Activated CD8-positive, alpha-beta memory T cell treated with anti-CD3 and anti-CD28 coated beads, Interleukin-2, amount 10 ng/mL, durations not matched to agents 7 days and 5 days (primary cell): ENCODE data around the gene CAPG. TPM values are rescaled to one million over a fixed set of nuclear protein-coding genes. Genes with fewer than 3 reads are reported as not detected.
"Not testable (repeated sequence)": the region's sequence is repeated elsewhere in the genome, so short reads cannot be mapped to it uniquely, and the experiment has no call there.

ENCODE experiments used
- ATAC-seq: fragments of 150-1000 bp; cut with Tn5 transposase; one replicate; pipeline ENCODE4 v1.10.0; 2021; ENCODE audit warnings: moderate library complexity
- CTCF ChIA-PET: fragments of 350-600 bp; sonication (Branson Sonifier 250); formaldehyde crosslinking; loops from one replicate; lab custom pipeline; 2021; ENCODE audit warnings: antibody characterized with exemption; lab: Charles Lee
- DNase-seq: peaks from one replicate; pipeline ENCODE4 v3.0.0-alpha.2; 2020
- H3K27ac Mint-ChIP-seq: one replicate; pipeline ENCODE4 v1.8.0; 2021; ENCODE audit warnings: mild to moderate bottlenecking, mixed read lengths
- H3K27me3 Mint-ChIP-seq: one replicate; pipeline ENCODE4 v1.8.0; 2021; ENCODE audit warnings: mixed read lengths
- H3K36me3 Mint-ChIP-seq: one replicate; pipeline ENCODE4 v1.8.0; 2021; ENCODE audit warnings: mild to moderate bottlenecking, mixed read lengths
- H3K4me1 Mint-ChIP-seq: one replicate; pipeline ENCODE4 v1.8.0; 2021; ENCODE audit warnings: mixed read lengths
- H3K4me3 Mint-ChIP-seq: one replicate; pipeline ENCODE4 v1.8.0; 2021; ENCODE audit warnings: mild to moderate bottlenecking, moderate library complexity, mixed read lengths
- H3K9me3 Mint-ChIP-seq: one replicate; pipeline ENCODE4 v1.8.0; 2022; ENCODE audit warnings: low read depth, mixed read lengths
- total RNA-seq, 2 experiments: library from RNA; stranded (reverse); gene quantifications; one replicate each; pipeline ENCODE4 v1.2.3, GENCODE V29; 2021

Gene CAPG
- total RNA-seq, 2 experiments from 2014 or later: 204 to 211 TPM

GRCh38 chr2:85368921-85369320, 41.2 kb downstream of the CAPG start:
- no peaks in the 10 kb centered on the region for H3K4me1 Mint-ChIP-seq
- DNase-seq: no peak
- CTCF ChIA-PET: no interaction called here
- H3K4me3 Mint-ChIP-seq: no peak overlapping the region
- ATAC-seq: no peak
- no peaks in the 10 kb centered on the region for H3K9me3 Mint-ChIP-seq
- H3K27me3 Mint-ChIP-seq: no peaks in the 10 kb centered on the region
- no peak overlapping the region for H3K27ac Mint-ChIP-seq
- peaks cover 4% of the 10 kb centered on the region for H3K36me3 Mint-ChIP-seq

- DNase-seq (no peak), ATAC-seq (no peak)
- Mint-ChIP-seq H3K4me3 (no peak overlapping the region), H3K4me1 (no peaks in the 10 kb centered on the region), H3K27me3 (no peaks in the 10 kb centered on the region), H3K9me3 (no peaks in the 10 kb centered on the region), H3K36me3 (peaks cover 13% of the 10 kb centered on the region), H3K27ac (no peak overlapping the region)
- CTCF ChIA-PET: no interaction called here
These were observed 43.0 kb downstream of the CAPG start for GRCh38 chr2:85367180-85367579.

GRCh38 chr2:85362653-85363387, 47.3 kb downstream of the CAPG start:
- peaks cover 24% of the 10 kb centered on the region for H3K36me3 Mint-ChIP-seq
- H3K27ac Mint-ChIP-seq, DNase-seq, CTCF ChIA-PET, H3K4me3 Mint-ChIP-seq, H3K27me3 Mint-ChIP-seq, H3K4me1 Mint-ChIP-seq, H3K9me3 Mint-ChIP-seq, ATAC-seq: not testable (repeated sequence)

GRCh38 chr2:85357736-85358135, 52.4 kb downstream of the CAPG start:
- Mint-ChIP-seq H3K4me1 (peaks cover 37% of the 10 kb centered on the region), H3K27me3 (no peaks in the 10 kb centered on the region), H3K4me3 (no peak overlapping the region), H3K9me3 (no peaks in the 10 kb centered on the region), H3K36me3 (peaks cover 30% of the 10 kb centered on the region), H3K27ac (no peak overlapping the region)
- ATAC-seq (no peak), DNase-seq (no peak)
- CTCF ChIA-PET: interaction anchor here (1.9 to 2.2 kb wide), 2 partner anchors 12 kb away, joined by 5 to 7 read pairs; no protein-coding TSS in a partner anchor

DNA sequence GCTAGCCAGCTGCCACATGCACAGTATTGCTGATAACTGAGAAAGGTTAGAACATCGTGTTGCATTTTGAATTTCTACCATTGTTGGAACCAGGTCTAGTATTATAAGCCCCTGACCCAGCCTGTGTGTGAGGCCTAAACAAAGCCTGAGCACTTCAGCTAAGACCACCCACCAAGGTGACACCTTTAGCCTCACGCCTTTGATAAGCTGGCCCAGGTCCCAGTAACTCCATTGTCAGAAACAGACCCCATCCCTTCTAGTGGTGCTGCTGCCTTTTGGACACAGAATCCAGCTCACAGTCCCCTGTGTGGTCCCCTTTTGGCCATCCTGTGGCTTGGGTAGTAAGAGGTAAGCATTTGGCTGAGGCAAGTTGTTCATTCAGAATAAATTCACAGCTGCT, 54.0 kb downstream of the CAPG start:
- Mint-ChIP-seq H3K27ac (no peak overlapping the region), H3K27me3 (no peaks in the 10 kb centered on the region), H3K36me3 (peaks cover 25% of the 10 kb centered on the region), H3K4me3 (no peak overlapping the region), H3K4me1 (peaks cover 44% of the 10 kb centered on the region), H3K9me3 (no peaks in the 10 kb centered on the region)
- DNase-seq: no peak
- no peak for ATAC-seq
- CTCF ChIA-PET: no interaction called here

DNA sequence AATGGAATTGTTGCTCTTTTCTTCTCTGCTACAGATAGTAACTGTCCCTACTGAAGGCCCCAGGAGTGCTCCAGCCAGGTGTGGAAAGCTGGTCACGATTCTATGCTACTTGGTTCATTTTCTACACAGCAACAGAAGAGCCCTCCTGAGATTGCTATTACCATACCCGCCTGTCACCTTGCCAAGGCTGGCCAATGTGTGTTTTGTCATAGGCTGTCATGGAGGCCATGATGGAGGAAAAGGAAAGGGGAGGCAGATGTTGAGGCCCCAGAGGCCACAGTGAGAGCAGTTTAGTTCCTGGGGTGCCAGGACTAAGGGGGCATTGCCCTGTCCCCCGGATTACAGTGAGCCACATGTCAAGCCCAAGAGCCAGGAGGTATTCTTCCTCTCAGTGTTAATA, 54.6 kb downstream of the CAPG start:
- H3K27ac Mint-ChIP-seq: peak overlapping the region; percentile 58
- CTCF ChIA-PET: interaction anchor here (2.5 to 2.7 kb wide), 2 partner anchors 29 to 65 kb away, joined by 11 read pairs; partner anchors contain the start of gene TGOLN2
- peaks cover 29% of the 10 kb centered on the region for H3K36me3 Mint-ChIP-seq
- DNase-seq (no peak), ATAC-seq (no peak)
- peaks cover 44% of the 10 kb centered on the region for H3K4me1 Mint-ChIP-seq
- H3K4me3 Mint-ChIP-seq: peak overlapping the region; percentile 97
- H3K9me3 Mint-ChIP-seq: no peaks in the 10 kb centered on the region
- no peaks in the 10 kb centered on the region for H3K27me3 Mint-ChIP-seq

DNA sequence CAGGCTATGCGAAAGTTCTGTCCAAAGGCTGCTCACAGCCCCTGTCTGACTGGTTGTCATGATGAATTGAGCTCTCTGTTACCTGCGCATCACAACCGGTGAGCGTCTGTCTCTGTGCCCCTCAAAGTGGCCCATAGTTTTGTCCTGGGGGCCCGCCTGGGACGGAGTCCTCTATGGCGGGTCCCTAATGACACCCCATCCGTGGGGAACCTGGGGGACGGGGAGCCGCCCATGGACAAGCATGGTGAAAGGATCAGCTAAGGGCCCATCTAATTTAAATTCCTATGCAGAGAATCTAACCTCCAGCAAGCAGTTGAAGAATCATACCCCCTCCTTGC, 55.1 kb downstream of the CAPG start:
- ATAC-seq (no peak), DNase-seq (no peak)
- H3K4me1 Mint-ChIP-seq: peaks cover 44% of the 10 kb centered on the region
- H3K9me3 Mint-ChIP-seq: no peaks in the 10 kb centered on the region
- H3K27me3 Mint-ChIP-seq: no peaks in the 10 kb centered on the region
- H3K36me3 Mint-ChIP-seq: peaks cover 32% of the 10 kb centered on the region
- peak overlapping the region; percentile 97 for H3K4me3 Mint-ChIP-seq
- CTCF ChIA-PET: interaction anchor here (0.7 to 2.7 kb wide), 6 partner anchors 10 to 197 kb away, joined by 3 to 11 read pairs (median 3); partner anchors contain the start of gene TGOLN2
- H3K27ac Mint-ChIP-seq: peak overlapping the region; percentile 93

- H3K9me3 Mint-ChIP-seq: no peaks in the 10 kb centered on the region
- peak within 1 kb of the TSS; percentile 93 for H3K27ac Mint-ChIP-seq
- CTCF ChIA-PET: interaction anchor here (0.7 to 2.7 kb wide), 6 partner anchors 9 to 198 kb away, joined by 3 to 11 read pairs (median 3); partner anchors contain the start of gene TGOLN2
- peak within 1 kb of the TSS; percentile 97 for H3K4me3 Mint-ChIP-seq
- peaks cover 33% of the 10 kb centered on the region for H3K36me3 Mint-ChIP-seq
- DNase-seq (peak; percentile 99), ATAC-seq (peak; percentile 99)
- no peaks in the 10 kb centered on the region for H3K27me3 Mint-ChIP-seq
- peaks cover 44% of the 10 kb centered on the region for H3K4me1 Mint-ChIP-seq
These were observed 55.7 kb downstream of the CAPG start, which contains the start of the genes ELMOD3 and RETSAT for GRCh38 chr2:85354286-85355072. TSS of gene ELMOD3 (plus strand) at chr2:85354769. CDS start at chr2:85357199, 2,430 bp downstream. TSS of gene RETSAT (minus strand) at chr2:85354528. CDS start at chr2:85354507, 21 bp downstream.

GRCh38 chr2:85353876-85354285, 56.3 kb downstream of the CAPG start:
- peaks cover 42% of the 10 kb centered on the region for H3K4me1 Mint-ChIP-seq
- no peaks in the 10 kb centered on the region for H3K9me3 Mint-ChIP-seq
- DNase-seq: peak; percentile 45
- peaks cover 36% of the 10 kb centered on the region for H3K36me3 Mint-ChIP-seq
- peak; percentile 11 for ATAC-seq
- H3K27ac Mint-ChIP-seq: peak overlapping the region; percentile 93
- H3K27me3 Mint-ChIP-seq: no peaks in the 10 kb centered on the region
- CTCF ChIA-PET: interaction anchor here (1.1 to 2.7 kb wide), 6 partner anchors 8 to 198 kb away, joined by 3 to 11 read pairs (median 4); partner anchors contain the start of gene TGOLN2
- H3K4me3 Mint-ChIP-seq: peak overlapping the region; percentile 97

- CTCF ChIA-PET: interaction anchor here (1.4 kb wide), 1 partner anchor 14 kb away, joined by 3 read pairs; no protein-coding TSS in a partner anchor
- ATAC-seq (no peak), DNase-seq (no peak)
- Mint-ChIP-seq H3K4me1 (peaks cover 5% of the 10 kb centered on the region), H3K36me3 (peaks cover 25% of the 10 kb centered on the region), H3K4me3 (no peak overlapping the region), H3K9me3 (no peaks in the 10 kb centered on the region), H3K27ac (no peak overlapping the region), H3K27me3 (no peaks in the 10 kb centered on the region)
These were observed 62.6 kb downstream of the CAPG start for GRCh38 chr2:85347599-85347998.

Other genes with a start within 250 kb of the CAPG start
- gene TGOLN2, start 82.4 kb downstream of the CAPG start, total RNA-seq: 100 to 1,000 TPM; 109 to 116 TPM
- 10 to 100 TPM; 28.2 to 35.5 TPM for gene RETSAT, start 55.8 kb downstream of the CAPG start, total RNA-seq
- gene ELMOD3, start 55.6 kb downstream of the CAPG start, total RNA-seq: 10 to 100 TPM; 21.7 to 27.7 TPM
- gene SH2D6, start 8.3 kb upstream of the CAPG start, total RNA-seq: under 1 TPM; 0.52 to 0.82 TPM
- gene MAT2A, start 128.8 kb upstream of the CAPG start, total RNA-seq: 100 to 1,000 TPM; 271 to 336 TPM
- gene GGCX, start 151.1 kb upstream of the CAPG start, total RNA-seq: 10 to 100 TPM; 26.0 to 26.7 TPM
- 100 to 1,000 TPM in 1 of 2 experiments, 10 to 100 TPM in 1; 99.6 to 124 TPM for gene VAMP8, start 167.2 kb upstream of the CAPG start, total RNA-seq
- 10 to 100 TPM; 84.4 to 88.4 TPM for gene VAMP5, start 174.1 kb upstream of the CAPG start, total RNA-seq
- gene RNF181, start 185.4 kb upstream of the CAPG start, total RNA-seq: 100 to 1,000 TPM; 100 to 110 TPM
- 1 to 10 TPM in 1 of 2 experiments, under 1 TPM in 1; 0.91 to 1.7 TPM for gene TMEM150A, start 192.3 kb upstream of the CAPG start, total RNA-seq
- gene C2orf68, start 201.7 kb upstream of the CAPG start, total RNA-seq: 10 to 100 TPM; 47.3 to 47.9 TPM
- gene USP39, start 205.8 kb upstream of the CAPG start, total RNA-seq: 100 to 1,000 TPM in 1 of 2 experiments, 10 to 100 TPM in 1; 84.2 to 101 TPM